NB4 (cell line): ENCODE data around the gene DSCAML1.

Experiments
- POLR2A ChIP-seq: IDR thresholded peaks from 2 replicates; pipeline ENCODE4 v1.6.1; 2011; ENCODE audit warnings: mild to moderate bottlenecking; ENCODE audit not compliant: insufficient read length; ENCODE audit errors: extremely low read depth
- TF ChIP-seq, protein P1 (sequence below): IDR thresholded peaks from 2 replicates; pipeline ENCODE4 v1.6.1; 2011; ENCODE audit warnings: low read depth, low read length

DNA sequence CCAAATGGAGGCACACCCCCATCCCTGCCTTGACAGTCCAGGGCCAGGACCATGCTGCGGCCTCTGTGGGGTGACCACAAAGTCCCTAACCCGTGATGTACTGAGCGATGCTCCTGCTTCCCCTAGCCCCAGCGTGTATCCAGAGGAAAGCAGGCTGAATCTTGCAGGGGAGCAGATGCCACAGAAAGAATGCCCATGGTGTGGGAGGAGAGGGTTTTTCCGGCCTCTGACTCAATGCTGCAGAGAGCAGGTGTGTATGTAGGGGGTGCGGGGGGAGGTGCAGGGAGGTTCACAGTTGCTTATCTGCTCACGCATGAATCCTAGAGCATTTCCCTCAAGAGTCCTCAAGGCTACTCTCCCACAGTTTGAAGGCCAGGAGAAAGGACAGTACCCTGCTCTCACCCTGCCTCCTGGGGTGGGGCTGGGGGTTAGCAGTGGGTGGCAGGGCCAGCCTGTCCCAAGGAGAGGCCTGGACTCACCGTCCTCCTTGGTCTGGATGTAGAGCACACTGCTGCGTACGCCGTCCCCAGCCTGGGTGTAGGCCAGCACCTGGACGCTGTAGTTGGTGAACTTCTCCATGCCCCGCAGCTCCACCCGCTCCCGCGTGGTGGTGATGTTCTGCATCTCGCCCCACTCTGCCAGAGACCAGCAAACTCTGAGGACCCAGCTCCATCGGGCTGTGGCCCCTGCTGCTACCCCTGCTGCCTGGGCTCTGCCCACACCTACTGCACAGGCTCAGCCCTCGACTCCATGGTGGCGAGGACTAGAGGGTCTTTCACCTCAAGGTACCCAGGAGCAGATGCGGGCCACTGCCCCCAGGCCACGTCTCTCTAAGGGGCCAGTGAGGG lies 338.5 kb downstream of the DSCAML1 start:
- TF ChIP-seq POLR2A, result no peak
- TF ChIP-seq, protein P1, sequence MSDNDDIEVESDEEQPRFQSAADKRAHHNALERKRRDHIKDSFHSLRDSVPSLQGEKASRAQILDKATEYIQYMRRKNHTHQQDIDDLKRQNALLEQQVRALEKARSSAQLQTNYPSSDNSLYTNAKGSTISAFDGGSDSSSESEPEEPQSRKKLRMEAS, result no peak
